ENCODE measurements around the gene RNU4-1. TPM values are rescaled to one million over a fixed set of nuclear protein-coding genes. Genes with fewer than 3 reads are reported as not detected.

RNU4-1 gene
- total RNA-seq: under 0.01 TPM in 1 of 2 replicates, not detected in the other

DNA sequence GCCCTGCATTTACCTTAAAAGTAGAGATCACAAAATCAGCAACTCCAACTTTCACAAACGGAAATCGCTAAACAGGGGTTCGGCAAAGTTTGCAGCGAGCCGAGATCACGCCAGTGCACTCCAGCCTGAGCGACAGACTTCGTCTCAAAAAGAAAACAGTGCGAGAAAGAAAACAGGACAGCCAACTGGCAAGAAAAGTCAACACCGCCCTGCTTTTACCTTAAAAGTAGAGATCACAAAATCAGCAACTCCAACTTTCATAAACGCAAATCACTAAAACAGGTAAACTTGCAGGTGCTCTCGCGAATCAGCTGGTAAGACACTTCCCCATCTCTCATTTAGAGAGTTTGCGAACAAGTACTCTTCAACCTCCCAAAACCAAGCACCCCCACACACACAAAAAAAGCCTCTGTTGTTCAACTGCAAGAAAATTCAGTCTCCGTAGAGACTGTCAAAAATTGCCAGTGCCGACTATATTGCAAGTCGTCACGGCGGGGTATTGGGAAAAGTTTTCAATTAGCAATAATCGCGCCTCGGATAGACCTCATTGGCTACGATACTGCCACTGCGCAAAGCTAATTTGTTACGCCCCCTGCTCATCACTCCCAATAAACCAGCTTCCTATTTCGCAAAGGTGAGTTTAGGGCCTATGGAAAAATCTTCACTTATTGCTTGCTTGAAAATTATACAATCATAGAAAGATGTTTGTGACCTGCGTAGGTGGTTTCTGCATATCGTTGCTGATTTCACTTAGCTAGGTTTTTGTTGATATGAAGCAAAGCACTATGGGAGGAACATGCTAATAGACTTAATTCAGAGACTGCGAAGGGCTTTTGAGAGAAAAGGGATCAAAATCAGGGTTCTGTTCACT lies at the start of gene RNU4-1:
TSS of gene RNU4-1 (minus strand) at position 577 of the 871 bp plus-strand sequence.

DNA sequence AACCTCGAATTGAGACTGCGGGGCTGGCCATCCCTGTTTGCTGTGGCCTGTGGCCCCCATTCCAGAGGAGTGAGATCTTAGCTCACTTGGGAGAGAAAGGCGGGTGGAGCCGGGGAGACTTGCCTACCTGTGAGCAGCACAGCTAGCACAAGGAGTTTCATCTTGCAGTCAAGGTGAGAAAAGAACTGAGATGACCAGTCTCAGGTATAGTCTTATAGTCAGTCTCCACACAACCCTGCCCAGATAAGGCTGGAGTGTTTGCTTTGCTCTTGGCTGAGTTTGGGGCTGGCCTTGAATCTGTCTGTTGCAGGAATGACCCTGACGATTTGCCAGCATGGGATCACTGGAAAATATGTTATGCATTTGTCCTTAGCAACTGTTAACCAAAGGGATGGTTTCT lies 34.6 kb upstream of the RNU4-1 start, which contains the start of gene PLA2G1B:
TSS of gene PLA2G1B (minus strand) at position 187 of the 400 bp plus-strand sequence. CDS start at position 161, 26 bp downstream.

DNA sequence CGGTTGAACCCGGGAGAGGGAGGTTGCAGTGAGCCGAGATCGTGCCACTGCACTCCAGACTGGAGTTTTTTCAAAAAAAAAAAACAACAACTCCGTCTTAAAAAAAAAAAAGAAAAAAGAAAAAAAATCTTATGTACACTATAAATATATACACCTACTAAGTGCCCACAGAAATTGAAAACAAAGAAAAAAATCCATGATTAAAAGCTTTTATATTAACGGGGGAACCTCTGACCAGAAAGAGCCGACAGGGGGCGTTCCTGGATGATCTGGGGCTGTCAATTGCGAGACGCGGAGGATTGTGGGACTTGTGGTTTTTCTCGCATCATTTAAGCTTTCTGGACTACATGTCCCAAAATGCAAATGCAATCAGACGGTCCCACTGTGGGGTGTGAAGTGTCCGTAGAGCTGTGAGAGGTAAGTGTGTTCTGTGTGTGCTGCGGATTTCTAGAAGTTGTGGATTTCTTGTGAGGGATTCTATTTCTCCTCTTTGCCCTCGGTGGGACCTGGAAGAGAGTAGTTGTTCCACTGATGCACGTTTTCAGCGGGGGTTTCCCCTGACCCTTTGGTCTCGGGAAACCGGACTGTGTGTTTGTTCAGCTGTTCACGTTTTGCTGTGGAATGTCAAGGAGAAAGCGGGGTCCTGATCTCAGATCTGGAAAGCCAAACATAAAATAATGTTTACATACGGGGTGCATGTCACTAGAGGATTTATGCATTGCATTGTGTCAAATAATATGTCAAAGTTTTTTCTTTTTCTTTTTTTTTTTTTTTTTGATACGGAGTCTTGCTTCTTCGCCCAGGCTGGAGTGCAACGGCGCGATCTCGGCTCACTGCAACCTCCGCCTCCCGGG lies 9.2 kb upstream of the RNU4-1 start, which contains the start of gene SIRT4:
TSS of gene SIRT4 (plus strand) at position 360 of the 854 bp plus-strand sequence. CDS start 1,241 bp downstream, outside the sequence.

DNA sequence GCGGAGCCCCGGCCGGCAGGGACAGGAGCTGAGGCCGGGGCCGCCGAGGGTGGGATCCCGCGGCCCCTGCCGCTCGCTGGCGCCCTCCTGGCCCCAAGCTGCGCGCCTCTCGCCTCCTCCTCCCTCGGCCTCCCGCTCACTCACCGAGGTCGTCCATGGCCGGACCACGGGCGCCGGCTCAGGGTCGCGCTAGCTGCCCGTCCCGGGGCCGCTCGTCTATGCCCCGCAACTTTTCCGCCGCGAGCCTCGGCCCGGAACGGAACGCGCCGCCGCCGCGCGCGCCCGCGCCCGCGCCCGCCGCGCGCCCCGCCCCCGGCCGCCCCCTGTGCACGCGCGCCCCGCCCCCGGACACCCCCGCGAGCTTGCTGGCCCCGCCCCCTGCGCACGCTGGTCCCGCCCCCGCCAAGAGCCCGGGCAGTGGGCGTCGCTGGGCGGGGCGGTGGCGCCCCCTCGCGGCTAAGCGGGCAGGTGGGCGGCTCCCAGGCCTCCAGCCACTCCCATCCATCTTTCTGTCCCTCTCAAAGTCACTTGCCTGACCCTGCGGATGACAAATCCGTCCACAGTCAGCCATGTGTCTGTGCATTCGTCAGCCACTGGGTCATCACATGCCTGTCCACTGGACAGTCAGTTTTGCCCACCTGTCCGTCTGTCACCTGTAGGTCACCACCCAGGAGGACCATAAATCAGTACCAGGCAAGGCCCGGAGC lies 27.4 kb downstream of the RNU4-1 start, which contains the start of gene PXN:
TSS of gene PXN (minus strand) at position 258 of the 707 bp plus-strand sequence. CDS start at position 157, 101 bp downstream.

Other genes with a start within 250 kb of the RNU4-1 start
- 18.9 and 31.1 TPM in 2 replicates for gene RAB35, start 176.5 kb downstream of the RNU4-1 start, total RNA-seq
- gene GCN1, start 98.5 kb downstream of the RNU4-1 start, total RNA-seq: 102 and 140 TPM in 2 replicates
- 3,129 and 4,573 TPM in 2 replicates for gene RPLP0, start 92.1 kb downstream of the RNU4-1 start, total RNA-seq
- 15.8 and 60.2 TPM in 2 replicates for gene PXN, start 27.5 kb downstream of the RNU4-1 start, total RNA-seq
- under 0.01 TPM in 2 replicates for gene RNU4-2, start 1.3 kb downstream of the RNU4-1 start, total RNA-seq
- 0.96 and 2.8 TPM in 2 replicates for gene SIRT4, start 9.1 kb upstream of the RNU4-1 start, total RNA-seq
- gene PLA2G1B, start 34.5 kb upstream of the RNU4-1 start, total RNA-seq: not detected in 2 replicates
- gene MSI1, start 75.9 kb upstream of the RNU4-1 start, total RNA-seq: not detected in 2 replicates
- gene COX6A1, start 144.9 kb upstream of the RNU4-1 start, total RNA-seq: 729 and 777 TPM in 2 replicates
- 17.5 and 47.0 TPM in 2 replicates for gene TRIAP1, start 153.1 kb upstream of the RNU4-1 start, total RNA-seq
- gene GATC, start 153.2 kb upstream of the RNU4-1 start, total RNA-seq: 18.4 and 24.0 TPM in 2 replicates
- 167 and 251 TPM in 2 replicates for gene SRSF9, start 176.5 kb upstream of the RNU4-1 start, total RNA-seq
- 169 and 450 TPM in 2 replicates for gene DYNLL1, start 202.9 kb upstream of the RNU4-1 start, total RNA-seq
- gene COQ5, start 235.9 kb upstream of the RNU4-1 start, total RNA-seq: 30.9 and 36.4 TPM in 2 replicates
- 95.3 and 136 TPM in 2 replicates for gene RNF10, start 241.1 kb upstream of the RNU4-1 start, total RNA-seq

Measured in regular cardiac myocyte (primary cell).